Measurements from ENCODE around the gene MICB.
"Not testable (repeated sequence)": the region's sequence is repeated elsewhere in the genome, so short reads cannot be mapped to it uniquely, and the experiment has no call there.

MICB gene

GRCh38 chr6:31489086-31489485, 8.9 kb upstream of the MICB start:
- H3K27ac ChIP-seq, result no peak overlapping the region
- no peak for TF ChIP-seq CTCF (conservative IDR thresholded peaks at IDR 0.05)
- TF ChIP-seq ZFX (IDR thresholded peaks at IDR 0.05), result no peak

DNA sequence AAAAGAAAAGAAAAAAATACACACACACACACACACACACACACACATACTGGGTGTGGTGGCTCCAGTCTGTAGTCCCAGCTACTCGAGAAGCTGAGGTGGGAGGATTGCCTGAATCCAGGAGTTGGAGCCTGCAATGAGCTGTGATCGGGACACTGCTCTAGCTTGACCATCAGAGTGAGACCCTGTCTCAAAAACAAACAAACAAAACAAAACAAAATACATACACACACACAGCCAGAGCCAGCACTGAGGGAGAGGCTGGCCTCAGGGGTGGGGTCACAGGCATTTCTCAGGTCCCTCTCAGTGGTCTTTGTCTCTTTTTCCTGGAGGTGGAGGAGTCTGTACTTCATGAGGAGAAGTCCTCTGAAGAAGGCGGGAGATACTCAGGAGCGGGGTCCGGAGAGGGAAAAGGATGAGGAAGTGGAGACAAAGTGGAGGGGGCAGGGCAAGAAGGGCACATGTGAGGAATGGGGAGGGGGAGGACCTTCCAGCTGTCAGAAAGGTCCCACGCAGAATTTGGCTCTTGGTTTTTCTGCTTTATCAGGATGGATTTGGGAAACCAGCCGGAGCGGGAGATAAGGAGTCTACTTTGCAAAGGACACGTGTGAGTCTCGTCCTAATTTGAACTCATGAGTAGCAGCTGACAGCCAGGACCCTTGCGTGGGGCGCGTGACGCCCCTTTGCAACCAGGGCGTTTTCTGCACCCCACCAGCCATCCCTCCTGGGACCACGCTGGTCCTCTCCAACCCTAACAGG, 7.7 kb upstream of the MICB start:
- no peak overlapping the region for H3K27ac ChIP-seq
- TF ChIP-seq ZFX (IDR thresholded peaks at IDR 0.05) (no peak), CTCF (conservative IDR thresholded peaks at IDR 0.05) (no peak)

GRCh38 chr6:31493550-31493874, 4.4 kb upstream of the MICB start:
- H3K27ac ChIP-seq, result not testable (repeated sequence)

DNA sequence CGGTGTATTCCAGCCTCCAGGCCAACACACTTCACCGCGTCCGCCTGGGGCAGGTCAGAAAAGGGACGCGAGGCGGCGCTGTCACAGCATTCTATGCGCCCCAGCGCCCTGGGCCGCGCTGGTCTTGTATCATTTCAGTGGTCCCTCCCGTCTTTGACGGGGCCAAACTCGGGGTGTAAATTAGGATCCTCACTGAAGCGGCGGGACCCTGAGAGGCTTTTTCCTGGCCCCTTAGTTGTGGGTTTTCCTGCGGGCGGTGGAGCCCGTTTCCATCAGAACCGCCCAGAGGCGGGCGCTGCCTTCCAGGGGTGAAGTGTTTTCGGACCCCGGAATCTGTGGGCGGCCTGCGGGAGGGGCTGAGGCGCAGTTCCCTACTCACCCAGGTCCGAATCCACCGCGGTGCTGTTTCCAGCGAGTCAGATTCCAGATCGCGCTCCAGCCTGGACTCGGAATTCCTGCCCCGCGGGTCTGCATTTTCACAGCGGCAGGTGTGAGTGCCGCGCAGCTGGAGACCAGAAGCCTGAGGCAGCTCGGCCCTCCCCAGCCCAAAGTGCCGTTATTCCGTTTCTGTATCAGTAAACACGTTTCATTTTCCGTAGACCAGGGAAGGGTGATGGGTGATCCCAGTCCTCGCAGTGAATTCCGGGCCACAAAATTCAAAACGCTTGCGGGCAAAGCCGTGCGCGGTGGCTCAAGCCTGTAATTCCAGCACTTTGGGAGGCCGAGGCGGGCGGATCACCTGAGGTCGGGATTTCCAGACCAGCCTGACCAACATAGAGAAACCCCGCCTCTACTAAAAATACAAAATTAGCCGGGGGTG, 3.9 kb upstream of the MICB start:
- peak; percentile 93 for TF ChIP-seq CTCF (conservative IDR thresholded peaks at IDR 0.05)
- TF ChIP-seq ZFX (IDR thresholded peaks at IDR 0.05), result no peak
- H3K27ac ChIP-seq, result no peak overlapping the region

DNA sequence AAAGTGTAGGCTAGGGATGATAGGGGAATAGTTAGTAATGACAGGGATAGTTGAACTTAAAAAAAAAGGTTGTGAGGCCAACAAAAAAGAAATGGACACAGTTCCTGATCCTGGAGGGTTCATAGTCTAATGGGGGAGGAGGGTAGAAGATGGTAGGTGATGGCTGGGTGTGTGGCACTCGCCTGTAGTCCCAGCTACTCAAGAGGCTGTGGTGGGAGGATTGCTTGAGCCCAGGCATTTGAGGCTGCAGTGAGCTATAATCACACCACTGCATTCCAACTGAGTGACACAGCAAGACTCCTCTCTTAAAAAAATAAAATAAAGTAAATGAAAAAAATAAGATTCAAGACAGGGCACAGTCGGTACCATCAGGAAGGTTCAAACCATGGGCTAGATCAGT, 2.4 kb upstream of the MICB start:
- H3K27ac ChIP-seq, result no peak overlapping the region

GRCh38 chr6:31496826-31497225, 1.1 kb upstream of the MICB start:
- H3K27ac ChIP-seq, result not testable (repeated sequence)

More for the DNA sequence above, 2.4 kb upstream of the MICB start:
- TF ChIP-seq CTCF (conservative IDR thresholded peaks at IDR 0.05), result no peak
- TF ChIP-seq ZFX (IDR thresholded peaks at IDR 0.05), result no peak

GRCh38 chr6:31498748-31499147, 803 bp downstream of the MICB start:
- no peak for TF ChIP-seq ZFX (IDR thresholded peaks at IDR 0.05)
- TF ChIP-seq CTCF (conservative IDR thresholded peaks at IDR 0.05), result no peak
- H3K27ac ChIP-seq, result no peak overlapping the region

DNA sequence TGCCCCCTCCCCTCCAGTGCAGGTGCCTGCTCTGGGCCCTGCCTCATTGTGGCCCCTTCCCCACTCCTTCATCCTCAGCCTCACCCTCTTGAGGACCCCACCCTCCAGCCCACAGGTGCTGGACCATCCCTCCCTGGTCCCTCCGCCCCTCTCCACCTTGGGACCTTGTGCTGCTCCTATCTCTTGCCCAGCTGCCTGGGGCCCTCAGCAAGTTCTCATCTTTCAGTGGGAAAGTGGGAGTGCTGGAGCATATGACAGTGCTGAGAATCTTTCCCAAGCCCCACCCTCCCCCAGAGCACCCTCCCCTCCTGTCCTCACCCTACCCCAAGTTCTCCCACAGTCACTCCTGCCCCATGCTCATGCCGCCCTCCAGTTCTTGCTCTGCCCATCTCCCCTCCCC, 1.7 kb downstream of the MICB start:
- H3K27ac ChIP-seq, result not testable (repeated sequence)

DNA sequence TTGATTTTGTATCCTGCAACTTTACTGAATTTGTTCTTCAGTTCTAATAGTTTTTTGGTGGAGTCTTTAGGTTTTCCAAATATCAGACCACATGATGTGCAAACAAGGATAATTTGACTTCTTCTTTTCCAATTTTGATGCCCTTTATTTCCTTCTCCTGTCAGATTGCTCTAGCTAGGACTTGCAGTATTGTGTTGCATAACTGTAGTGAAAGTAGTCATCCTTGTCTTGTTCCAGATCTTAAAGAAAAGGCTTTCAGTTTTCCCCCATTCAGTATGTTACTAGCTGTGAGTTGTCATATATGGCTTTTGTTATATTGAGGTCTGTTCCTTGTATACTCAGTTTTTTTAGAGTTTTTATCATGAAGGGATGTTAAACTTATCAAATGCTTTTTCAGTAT, 4.6 kb downstream of the MICB start:
- H3K27ac ChIP-seq, result no peak overlapping the region
- TF ChIP-seq ZFX (IDR thresholded peaks at IDR 0.05) (no peak), CTCF (conservative IDR thresholded peaks at IDR 0.05) (no peak)

GRCh38 chr6:31509036-31509435, 11.1 kb downstream of the MICB start:
- H3K27ac ChIP-seq, result not testable (repeated sequence)

Data from C4-2B (cell line).